Activated T-cell treated with anti-CD3 and anti-CD28 coated beads, Interleukin-2, amount 50 U/mL, for 1 hour (primary cell): ENCODE results near the gene TTBK1.
"Not testable (repeated sequence)": the region's sequence is repeated elsewhere in the genome, so short reads cannot be mapped to it uniquely, and the experiment has no call there.

Source experiments
- DNase-seq: peaks from one replicate; pipeline ENCODE4 v3.0.0-alpha.2; 2020

The TTBK1 gene

DNA sequence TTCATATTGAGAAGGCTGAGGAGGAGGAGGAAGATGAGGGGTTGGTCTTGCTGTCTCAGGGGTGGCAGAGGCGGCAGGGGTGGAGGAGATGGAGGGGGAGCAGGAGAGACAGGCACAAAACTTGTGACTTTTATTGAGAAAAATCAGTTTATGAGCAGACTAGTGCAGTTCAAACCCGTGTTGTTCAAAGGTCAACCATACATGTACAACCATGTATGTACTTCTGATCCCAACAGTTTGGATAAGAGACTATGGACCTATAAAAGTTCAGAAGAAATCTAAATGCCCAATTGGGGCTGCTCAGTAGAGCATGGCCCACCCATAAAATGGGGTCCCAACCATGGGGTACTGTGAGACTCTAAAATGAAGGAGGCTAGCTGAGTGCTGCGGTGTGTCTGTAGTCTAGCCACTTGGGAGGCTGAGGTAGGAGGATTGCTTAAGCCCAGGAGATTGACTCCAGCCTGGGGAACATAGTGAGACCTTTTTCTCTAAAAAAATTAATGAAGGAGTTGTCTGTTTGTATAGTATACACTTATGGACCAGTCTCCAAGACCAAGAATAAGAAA, 47.1 kb downstream of the TTBK1 start:
- no peak for DNase-seq

DNA sequence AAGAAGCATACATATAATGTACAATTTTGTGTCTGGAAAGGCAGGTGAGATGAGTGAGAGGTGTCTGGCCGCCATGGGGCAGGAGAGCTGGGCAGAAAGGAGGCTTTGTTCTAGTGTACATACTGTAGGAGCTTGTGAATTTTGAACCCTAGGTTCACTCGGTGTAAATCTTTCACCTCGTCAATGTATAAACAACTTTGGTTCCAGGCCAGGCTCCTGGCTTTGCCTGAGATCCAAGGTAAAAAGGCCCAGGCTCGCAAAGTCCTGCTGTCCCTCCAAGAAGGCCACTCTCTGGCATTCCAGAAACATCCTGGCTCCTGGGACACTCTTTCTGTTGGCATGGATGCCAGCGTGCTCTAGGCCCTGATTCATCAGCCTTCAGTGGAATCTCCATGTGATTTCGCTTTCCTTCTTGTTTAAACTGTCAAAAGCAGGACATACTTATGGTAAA, 47.6 kb downstream of the TTBK1 start:
- DNase-seq: no peak

DNA sequence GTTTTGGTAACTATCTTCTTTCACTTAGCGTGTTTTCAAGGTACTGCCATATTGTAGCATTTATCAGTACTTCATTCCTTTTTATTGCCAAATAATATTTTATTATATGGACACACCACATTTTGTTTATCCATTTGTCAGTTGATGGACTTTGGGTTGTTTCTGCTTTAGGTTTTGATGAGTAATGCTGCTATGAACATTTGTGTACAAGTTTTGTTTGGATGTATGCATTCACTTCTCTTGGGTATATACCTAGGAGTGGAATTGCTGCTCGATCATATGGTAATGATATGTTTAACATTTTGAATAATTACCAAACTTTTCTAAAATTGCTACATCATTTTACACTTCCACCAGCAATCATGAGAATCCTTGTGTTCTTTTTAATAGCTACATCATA, 48.4 kb downstream of the TTBK1 start:
- DNase-seq: no peak

DNA sequence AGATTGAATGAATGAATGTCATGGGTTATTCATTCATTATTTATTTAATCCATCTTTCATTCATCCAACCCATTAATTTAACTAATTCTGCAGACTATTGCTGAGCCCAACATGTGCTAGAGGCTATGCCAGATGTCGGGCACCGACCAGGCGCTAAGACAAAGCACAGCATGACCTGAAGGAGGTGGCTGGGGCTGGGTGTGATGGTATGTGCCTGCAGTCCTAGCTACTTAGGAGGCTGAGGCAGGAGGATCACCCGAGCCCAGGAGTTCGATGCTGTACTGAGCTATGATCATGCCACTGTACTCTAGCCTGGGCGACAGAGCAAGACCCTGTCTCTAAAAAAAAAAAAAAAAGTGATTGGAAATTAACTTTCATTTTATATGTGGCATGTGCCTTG, 49.1 kb downstream of the TTBK1 start:
- no peak for DNase-seq

DNA sequence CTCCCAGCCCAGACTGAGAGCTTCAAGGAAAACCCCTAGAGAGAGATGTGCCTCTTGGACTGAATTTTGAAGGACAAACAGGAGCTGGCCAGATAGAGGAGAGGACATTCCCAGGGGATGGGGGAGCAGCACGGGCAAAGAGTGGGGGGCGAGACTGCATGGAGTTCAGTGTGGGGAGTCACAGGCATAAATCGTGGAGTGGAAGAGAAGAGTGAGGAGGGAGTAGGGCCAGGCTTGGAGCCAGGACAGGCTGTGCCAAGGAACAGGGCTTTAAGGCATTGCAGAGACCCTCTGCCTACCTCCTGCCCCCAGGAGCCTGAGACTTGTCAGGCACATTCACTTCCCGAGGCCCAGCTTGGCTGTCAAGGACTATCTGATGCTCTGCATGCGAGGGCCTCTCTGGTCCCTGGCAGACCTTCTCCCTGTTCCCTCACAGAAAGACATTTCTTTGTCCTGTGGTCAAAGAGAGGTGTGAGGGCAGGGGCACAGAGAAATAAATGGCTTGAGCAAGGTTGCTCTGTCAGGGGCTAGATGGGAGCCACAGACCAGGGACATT, 49.6 kb downstream of the TTBK1 start:
- DNase-seq: no peak

DNA sequence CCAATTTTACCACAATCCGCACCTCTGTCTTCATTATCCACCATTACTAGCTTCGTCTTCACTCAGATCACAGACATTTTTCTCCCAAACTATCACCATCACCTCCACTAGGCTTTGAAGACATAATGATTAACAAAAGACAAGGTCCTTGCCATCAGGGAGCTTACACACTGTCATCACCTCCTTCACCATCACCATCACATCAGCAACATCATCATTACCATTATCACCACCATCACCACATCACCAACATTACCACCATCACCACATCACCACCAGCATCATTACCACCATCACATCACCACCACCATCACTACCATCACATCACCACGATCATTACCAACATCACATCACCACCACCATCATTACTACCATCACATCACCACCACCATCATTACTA, 50.4 kb downstream of the TTBK1 start:
- no peak for DNase-seq

DNA sequence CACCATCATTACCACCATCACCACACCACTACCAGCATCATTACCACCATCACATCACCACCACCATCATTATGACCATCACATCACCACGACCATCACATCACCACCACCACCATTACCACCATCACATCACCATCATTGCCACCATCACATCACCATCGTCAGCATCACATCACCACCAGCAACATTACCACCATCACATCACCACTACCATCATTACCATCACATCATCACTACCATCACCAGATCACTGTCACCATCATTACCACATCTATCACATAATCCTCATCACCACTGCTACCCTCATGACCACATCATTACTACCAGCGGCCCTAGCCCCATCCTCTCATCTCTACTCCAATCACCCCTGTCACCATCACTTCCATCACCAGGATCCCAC, 51.3 kb downstream of the TTBK1 start:
- no peak for DNase-seq

DNA sequence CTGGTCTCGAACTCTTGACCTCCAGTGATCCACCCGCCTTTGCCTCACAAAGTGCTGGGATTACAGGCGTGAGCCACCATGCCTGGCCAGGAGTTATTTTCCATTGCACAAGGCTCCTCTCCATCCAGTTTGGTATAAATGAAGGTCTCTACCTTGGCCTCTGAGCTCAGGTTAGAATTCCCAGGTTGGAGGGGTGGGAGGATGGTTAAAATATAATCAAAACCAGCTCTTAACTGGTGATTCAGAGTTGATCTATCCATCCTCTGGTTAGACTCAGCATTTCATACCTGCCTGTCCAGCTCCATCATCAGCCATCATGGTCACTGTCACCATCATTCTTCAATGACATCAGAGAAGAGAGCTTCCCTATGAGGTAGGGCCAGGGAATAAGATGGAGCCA, 52.2 kb downstream of the TTBK1 start:
- no peak for DNase-seq

DNA sequence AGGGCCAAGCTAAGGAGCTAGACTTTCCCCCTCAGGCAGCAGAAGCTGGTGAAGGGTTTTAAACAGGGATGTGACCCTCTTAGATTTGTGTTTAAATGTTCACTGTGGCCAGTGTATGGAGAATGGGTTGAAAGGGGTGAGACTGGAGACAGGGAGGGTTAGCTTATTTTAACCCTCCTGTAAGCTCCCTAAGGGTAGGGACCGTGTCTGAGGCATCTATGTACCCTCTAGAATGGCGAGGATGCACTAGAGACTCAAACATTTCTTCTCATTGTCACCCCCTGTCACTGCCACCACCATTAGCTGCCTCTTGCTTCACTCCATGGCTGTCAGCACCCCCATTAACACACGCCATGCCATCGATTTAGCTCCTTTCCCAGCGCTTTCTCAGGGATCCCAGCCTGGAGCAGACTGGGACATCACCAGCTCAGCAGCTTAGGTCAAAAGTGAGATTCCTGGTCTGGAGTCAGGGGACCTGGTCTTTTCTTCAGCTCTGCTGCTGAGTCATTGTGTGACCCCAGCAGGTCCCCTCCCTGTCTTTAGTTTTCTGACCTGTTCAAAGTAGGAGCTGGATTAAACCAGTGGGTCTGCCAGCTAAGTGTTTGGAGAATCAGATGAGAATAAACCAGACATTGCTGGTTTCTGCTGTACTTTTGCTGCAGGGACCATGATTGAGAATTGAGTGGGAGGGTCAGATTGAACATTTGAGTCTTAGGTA, 53.7 kb downstream of the TTBK1 start:
- no peak for DNase-seq

DNA sequence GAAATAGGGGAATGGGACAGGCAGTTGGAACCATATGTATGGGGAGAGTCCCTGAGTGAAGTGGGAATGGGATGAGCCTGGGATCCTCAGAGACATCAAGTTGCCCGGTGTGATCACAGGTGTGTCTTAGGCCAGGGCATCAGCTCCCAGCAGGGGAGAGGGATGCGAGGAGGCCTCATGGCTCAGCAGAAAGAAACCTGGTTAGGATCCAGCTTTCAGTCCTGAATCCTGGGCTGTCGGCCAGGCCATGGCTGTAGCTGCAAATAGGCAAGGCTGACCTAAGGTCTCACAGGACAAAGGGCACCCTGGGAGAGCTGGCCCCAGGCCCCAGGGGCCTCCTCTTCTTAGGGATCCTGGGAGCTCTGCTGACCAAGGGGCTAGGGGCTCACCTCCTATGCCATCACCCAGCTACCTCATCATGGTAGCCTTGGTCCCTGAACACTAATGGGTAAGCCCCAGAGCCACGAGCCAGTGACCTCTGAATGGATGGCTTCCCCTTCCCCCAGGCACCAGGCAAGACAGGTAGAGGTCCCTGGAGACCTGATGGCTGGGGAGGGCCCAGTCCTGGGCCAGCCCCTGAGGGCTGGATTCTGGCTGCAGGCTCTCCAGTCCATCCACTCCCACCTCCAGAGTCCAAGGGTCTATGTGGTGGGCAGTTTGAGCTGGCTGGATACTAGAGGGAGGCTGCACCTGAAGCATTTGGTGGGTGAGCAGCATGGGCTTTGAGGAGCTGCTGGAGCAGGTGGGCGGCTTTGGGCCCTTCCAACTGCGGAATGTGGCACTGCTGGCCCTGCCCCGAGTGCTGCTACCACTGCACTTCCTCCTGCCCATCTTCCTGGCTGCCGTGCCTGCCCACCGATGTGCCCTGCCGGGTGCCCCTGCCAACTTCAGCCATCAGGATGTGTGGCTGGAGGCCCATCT, 54.6 kb downstream of the TTBK1 start, which contains the start of gene SLC22A7:
Gene SLC22A7 (plus strand): TSS at position 617 of the 921 bp plus-strand sequence. CDS start 99 bp downstream, at position 716.
- peak; percentile 15 for DNase-seq

DNA sequence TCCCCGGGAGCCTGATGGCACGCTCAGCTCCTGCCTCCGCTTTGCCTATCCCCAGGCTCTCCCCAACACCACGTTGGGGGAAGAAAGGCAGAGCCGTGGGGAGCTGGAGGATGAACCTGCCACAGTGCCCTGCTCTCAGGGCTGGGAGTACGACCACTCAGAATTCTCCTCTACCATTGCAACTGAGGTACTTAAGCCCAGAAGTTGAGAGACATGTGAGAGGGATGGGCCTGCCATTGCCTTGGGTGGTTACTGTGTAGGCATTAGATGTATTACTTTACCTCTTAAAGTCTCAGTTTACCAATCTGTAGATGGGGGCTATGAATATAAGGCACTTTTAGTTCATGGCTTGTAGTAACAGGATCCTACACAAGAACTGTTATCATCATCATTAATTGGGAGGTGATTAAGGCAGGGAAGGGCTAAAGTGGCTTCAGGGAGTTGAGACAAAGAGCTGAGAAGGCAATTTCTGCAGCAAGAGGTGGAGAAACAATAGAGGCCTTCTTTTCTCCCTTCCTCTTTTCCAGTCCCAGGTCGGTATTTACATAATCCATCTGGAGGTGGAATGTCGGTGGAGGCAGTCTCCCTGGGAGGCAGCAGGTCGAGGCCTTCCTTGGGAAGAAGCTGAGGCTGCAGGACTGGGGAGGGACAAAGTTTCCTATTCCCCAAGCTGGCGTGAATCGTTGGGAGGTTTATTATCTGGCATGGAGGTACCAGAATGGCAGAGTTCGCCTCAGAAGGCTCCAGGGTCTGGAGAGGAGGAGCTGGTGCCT, 55.5 kb downstream of the TTBK1 start:
- no peak for DNase-seq

DNA sequence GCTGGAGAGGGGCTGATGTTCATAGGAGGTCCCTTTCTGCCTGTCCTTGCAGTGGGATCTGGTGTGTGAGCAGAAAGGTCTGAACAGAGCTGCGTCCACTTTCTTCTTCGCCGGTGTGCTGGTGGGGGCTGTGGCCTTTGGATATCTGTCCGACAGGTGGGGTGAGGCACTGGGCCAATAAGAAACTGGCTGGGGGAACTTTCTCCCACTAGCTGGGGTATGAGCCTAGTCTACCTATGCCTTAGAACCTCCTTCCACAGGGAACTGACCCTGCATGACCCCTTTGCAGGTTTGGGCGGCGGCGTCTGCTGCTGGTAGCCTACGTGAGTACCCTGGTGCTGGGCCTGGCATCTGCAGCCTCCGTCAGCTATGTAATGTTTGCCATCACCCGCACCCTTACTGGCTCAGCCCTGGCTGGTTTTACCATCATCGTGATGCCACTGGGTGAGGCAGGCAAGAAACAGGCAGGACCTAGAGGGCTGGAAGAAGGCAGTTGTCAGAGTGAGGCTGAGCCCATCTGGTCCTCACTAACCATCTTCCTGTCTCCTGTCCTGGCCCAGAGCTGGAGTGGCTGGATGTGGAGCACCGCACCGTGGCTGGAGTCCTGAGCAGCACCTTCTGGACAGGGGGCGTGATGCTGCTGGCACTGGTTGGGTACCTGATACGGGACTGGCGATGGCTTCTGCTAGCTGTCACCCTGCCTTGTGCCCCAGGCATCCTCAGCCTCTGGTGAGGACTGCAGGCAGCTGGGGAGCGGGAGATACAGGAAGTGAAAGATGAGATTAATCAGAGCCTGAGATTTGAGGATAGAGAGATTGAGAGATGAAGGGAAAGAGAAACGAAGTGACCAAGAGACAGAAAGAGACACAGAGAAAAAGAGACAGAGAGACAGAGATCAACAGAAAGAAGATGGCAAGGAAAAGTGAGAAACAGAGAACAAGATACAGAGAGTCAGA, 56.3 kb downstream of the TTBK1 start:
- no peak for DNase-seq

DNA sequence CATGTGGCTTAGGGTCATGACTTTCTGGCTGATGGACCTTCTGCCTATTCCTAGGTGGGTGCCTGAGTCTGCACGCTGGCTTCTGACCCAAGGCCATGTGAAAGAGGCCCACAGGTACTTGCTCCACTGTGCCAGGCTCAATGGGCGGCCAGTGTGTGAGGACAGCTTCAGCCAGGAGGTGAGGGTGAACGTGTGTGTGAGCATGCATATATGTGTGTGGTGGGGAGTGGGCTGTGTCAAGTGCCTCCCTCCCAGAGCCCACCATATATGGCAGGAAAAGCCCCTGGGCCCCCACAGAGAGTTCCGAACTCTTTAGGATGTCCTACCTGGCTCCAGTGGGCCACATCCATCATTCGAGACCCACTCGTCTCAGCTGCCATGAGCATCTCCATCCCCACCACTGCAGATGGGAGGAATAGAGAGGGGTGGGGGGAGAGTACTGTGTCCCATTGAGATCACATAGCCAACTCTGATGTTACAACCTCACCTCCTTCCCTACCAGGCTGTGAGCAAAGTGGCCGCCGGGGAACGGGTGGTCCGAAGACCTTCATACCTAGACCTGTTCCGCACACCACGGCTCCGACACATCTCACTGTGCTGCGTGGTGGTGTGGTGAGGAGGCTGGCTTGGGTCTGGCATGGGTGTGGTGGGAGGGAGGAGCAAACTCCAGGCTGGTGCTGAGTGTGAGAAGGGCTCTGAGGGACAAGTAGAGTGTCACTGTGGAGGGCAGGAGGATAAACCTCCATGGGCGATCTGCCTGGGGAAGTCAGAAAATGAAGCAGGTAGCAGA, 58.0 kb downstream of the TTBK1 start:
- no peak for DNase-seq

DNA sequence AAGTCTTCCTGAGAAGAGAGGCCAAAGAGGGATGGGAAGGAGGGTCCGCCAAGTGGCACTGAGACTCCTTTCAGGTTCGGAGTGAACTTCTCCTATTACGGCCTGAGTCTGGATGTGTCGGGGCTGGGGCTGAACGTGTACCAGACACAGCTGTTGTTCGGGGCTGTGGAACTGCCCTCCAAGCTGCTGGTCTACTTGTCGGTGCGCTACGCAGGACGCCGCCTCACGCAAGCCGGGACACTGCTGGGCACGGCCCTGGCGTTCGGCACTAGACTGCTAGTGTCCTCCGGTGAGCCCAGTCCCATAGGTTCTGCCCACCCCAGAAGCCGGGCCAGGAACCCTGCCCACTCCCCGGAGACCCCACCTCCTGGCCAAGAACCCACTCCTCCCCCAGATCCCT, 58.8 kb downstream of the TTBK1 start:
- no peak for DNase-seq

DNA sequence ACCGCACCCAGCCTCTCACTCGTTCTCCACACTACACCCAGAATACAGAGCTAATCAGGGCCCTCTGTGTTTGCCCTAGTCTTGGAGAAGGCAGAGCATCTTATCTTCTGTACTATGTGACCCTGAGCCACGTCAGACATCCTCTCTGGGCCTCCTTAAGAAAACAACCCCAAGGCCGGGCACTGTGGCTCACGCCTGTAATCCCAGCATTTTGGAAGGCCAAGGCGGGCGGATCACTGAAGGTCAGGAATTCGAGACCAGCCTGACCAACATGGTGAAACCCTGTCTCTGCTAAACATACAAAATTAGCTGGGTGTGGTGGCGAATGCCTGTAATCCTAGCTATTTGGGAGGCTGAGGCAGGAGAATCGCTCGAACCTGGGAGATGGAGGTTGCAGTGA, 59.7 kb downstream of the TTBK1 start:
- DNase-seq: not testable (repeated sequence)

DNA sequence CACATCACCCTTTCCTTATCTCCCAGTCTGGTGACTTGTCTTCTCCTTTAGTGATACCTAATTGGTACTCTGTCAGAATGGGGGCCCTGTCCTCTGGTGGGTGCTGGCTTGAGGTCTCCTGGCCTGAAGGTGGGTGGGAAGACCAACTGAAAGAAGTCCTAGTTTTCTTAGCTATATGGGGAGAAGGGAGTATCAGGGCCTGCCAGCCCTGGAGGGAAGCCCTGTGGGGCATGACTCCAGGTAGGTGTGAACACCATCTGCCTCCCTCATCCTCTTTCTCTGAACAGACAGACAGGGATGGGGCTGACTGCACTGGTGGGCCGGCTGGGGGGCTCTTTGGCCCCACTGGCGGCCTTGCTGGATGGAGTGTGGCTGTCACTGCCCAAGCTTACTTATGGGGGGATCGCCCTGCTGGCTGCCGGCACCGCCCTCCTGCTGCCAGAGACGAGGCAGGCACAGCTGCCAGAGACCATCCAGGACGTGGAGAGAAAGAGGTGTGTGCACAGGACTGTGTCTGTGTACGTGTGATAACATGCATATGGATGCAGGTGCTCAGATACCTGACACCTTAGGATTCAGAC, 60.6 kb downstream of the TTBK1 start:
- no peak for DNase-seq

DNA sequence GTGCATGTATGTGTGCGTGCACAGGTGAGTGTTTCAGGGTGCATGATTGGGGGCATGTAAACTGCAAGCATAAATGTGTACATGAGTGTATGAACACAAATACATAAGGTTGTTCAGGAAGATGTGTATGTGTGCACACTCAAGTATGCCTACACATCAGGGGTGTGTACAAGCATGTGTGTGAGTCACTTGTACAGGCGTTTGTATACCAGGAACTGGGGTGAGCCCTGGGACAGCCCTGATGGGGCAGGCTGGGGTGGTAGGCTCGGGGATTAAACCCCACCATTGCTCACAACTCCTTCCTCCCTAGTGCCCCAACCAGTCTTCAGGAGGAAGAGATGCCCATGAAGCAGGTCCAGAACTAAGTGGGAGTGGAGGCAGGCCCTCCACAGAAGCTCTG, 61.1 kb downstream of the TTBK1 start:
- no peak for DNase-seq

DNA sequence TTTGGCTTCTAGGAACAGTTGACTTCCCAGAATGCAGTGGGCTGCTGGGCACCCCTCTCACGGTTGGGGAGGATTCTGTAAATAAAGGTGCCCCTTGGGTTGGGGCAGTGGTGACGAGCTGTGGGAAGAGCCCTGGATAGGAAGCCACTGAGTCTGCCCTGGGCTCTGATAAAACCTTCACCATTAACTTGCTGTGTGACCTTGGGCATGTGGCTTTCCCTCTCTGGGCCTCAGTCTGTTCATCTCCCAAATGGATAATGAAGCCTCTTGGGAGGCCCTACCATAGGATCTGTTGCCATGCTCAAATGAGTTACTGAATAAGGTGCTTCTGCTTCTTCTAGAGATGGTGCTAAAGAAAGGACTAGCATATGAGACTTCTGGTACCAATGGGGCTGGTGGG, 61.6 kb downstream of the TTBK1 start:
- no peak for DNase-seq

DNA sequence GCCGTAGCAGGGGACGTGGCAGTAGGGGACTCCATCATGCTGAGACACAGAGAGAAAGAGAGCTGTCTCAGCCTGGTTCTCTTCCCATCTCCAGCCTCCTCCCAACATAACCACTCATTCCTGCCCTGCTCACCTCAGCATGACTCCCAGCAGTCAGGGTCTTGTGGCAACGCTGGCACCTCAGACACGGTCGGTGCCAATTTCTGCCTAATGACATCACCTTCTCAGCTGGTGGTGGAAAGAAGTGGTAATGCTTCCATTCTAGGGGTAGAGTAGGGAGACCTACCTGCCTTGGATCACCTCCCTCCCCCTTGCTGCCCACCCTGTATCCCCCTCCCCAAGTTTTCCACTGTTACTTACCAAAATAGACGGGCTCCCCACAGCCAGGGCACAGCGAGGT, 62.8 kb downstream of the TTBK1 start:
- no peak for DNase-seq

DNA sequence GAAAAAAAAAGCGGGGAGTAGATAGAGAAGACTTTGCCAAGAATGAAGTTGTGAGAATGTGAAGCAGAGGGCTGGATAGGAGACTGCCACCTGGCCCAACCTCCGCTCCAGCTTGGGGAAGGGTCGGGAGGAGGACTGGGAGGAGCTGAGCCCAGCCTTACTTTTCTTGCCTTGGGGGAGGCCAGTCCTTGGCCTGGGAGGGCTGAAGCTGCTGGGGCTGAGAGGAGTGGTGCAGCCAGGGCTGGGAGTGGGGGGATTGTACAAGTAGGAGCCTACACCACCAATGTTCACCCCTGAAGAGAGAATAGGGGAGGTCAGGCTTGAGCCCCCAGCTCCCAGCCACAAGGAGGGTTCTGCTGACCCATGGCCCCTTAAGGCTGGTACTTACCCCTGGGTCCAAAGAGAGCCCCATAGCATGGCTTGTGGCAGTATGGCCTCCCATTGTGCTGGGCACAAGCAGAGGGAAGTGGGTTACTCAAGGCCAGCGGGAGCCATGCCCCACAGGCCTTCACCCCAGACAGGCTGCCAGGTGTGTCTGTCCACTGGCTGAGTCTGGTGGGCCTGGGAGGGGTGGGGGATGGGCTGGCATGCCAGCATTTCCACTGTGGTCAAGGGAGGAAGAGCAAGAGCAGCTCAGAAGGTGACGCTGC, 64.3 kb downstream of the TTBK1 start:
- no peak for DNase-seq
